Mesenchymal stem cell (in vitro differentiated cells and primary cell): Measurements from ENCODE around the gene RNF7.

Experiments used
- DNase-seq: peaks from one replicate; pipeline ENCODE4 v3.0.0-alpha.2; 2013
- H2AFZ ChIP-seq: one replicate; pipeline ENCODE4 v1.6.1; 2013; ENCODE audit warnings: low read depth, mild to moderate bottlenecking, control low read depth, inconsistent platforms, low read length, moderate library complexity
- H2AK5ac ChIP-seq: 2 replicates; pipeline ENCODE4 v1.6.1; 2013; ENCODE audit warnings: low read length, moderate library complexity, mild to moderate bottlenecking, inconsistent platforms; ENCODE audit not compliant: severe bottlenecking
- H2BK120ac ChIP-seq: one replicate; pipeline ENCODE4 v1.6.1; 2013; ENCODE audit warnings: low read depth, mild to moderate bottlenecking, inconsistent platforms, low read length, moderate library complexity
- H2BK12ac ChIP-seq, 2 experiments: one replicate each; pipeline ENCODE4 v1.6.1; 2013; ENCODE audit warnings: inconsistent platforms in 2 of 2, low read length in 2 of 2, mild to moderate bottlenecking in 2 of 2, moderate library complexity in 2 of 2, control low read depth in 1 of 2
- H2BK15ac ChIP-seq: one replicate; pipeline ENCODE4 v1.6.1; 2013; ENCODE audit warnings: mild to moderate bottlenecking, low read depth, inconsistent platforms; ENCODE audit not compliant: poor library complexity, severe bottlenecking
- H2BK5ac ChIP-seq: 2 replicates; pipeline ENCODE4 v1.6.1; 2013; ENCODE audit warnings: low read depth, mild to moderate bottlenecking, low read length, control low read depth, inconsistent platforms; ENCODE audit not compliant: poor library complexity, severe bottlenecking
- H3K14ac ChIP-seq, 2 experiments: one replicate each; pipeline ENCODE4 v1.6.1; 2013; ENCODE audit warnings: inconsistent platforms in 2 of 2, low read length in 2 of 2, control low read depth in 1 of 2, mild to moderate bottlenecking in 1 of 2, moderate library complexity in 1 of 2
- H3K18ac ChIP-seq, 2 experiments: one replicate each; pipeline ENCODE4 v1.6.1; 2013; ENCODE audit warnings: inconsistent platforms in 2 of 2, low read length in 2 of 2, control low read depth in 1 of 2, low read depth in 1 of 2, mild to moderate bottlenecking in 1 of 2
- H3K23ac ChIP-seq, 2 experiments: one replicate each; pipeline ENCODE4 v1.6.1; 2013; ENCODE audit warnings: inconsistent platforms in 2 of 2, low read length in 2 of 2, mild to moderate bottlenecking in 2 of 2, moderate library complexity in 2 of 2, control low read depth in 1 of 2
- H3K27ac ChIP-seq: 2 replicates; pipeline ENCODE4 v1.5.1; 2013; ENCODE audit warnings: mild to moderate bottlenecking, moderate library complexity, low read length, control low read depth, inconsistent platforms; ENCODE audit not compliant: poor library complexity, severe bottlenecking
- H3K27me3 ChIP-seq, 2 experiments: 2 replicates each; pipeline versions ENCODE4 v1.6.1 to v1.7.0; 2013; ENCODE audit warnings: low read length in 2 of 2, mild to moderate bottlenecking in 2 of 2, moderate library complexity in 2 of 2, control low read depth in 1 of 2, inconsistent platforms in 1 of 2; ENCODE audit not compliant: control insufficient read depth in 1 of 2, insufficient read depth in 1 of 2
- H3K36me3 ChIP-seq, 2 experiments: 2 replicates each; pipeline versions ENCODE4 v1.6.1 to v1.7.0; 2013; ENCODE audit warnings: low read length in 2 of 2, control low read depth in 1 of 2, inconsistent platforms in 1 of 2, low read depth in 1 of 2, mild to moderate bottlenecking in 1 of 2; ENCODE audit not compliant: insufficient read depth in 2 of 2, control insufficient read depth in 1 of 2
- H3K4ac ChIP-seq, 2 experiments: one replicate each; pipeline ENCODE4 v1.6.1; 2013; ENCODE audit warnings: inconsistent platforms in 2 of 2, low read length in 2 of 2, mild to moderate bottlenecking in 2 of 2, moderate library complexity in 2 of 2, control low read depth in 1 of 2, low read depth in 1 of 2
- H3K4me1 ChIP-seq: 2 replicates; pipeline ENCODE4 v1.6.1; 2013; ENCODE audit warnings: low read depth, low read length, control low read depth; ENCODE audit not compliant: control insufficient read depth, insufficient read depth
- H3K4me2 ChIP-seq: 2 replicates; pipeline ENCODE4 v1.6.1; 2013; ENCODE audit warnings: low read length, mild to moderate bottlenecking, inconsistent platforms; ENCODE audit not compliant: poor library complexity, severe bottlenecking
- H3K4me3 ChIP-seq, 2 experiments: 2 replicates each; pipeline versions ENCODE4 v1.5.1 to v1.7.0; 2013; ENCODE audit warnings: low read length in 2 of 2, mild to moderate bottlenecking in 2 of 2, control low read depth in 1 of 2, low read depth in 1 of 2; ENCODE audit not compliant: insufficient read depth in 1 of 2
- H3K79me1 ChIP-seq: replicated peaks from 2 replicates; pipeline ENCODE4 v1.6.1; 2013; ENCODE audit warnings: mild to moderate bottlenecking, control low read depth, low read length, inconsistent platforms; ENCODE audit not compliant: poor library complexity, severe bottlenecking
- H3K9ac ChIP-seq: 2 replicates; pipeline ENCODE4 v1.7.0; 2013; ENCODE audit warnings: mild to moderate bottlenecking, low read length, moderate library complexity
- H3K9me3 ChIP-seq: 2 replicates; pipeline ENCODE4 v1.7.0; 2013; ENCODE audit warnings: mild to moderate bottlenecking, low read length; ENCODE audit not compliant: control insufficient read depth
- H4K8ac ChIP-seq: one replicate; pipeline ENCODE4 v1.6.1; 2013; ENCODE audit warnings: inconsistent platforms, mild to moderate bottlenecking, low read length, moderate library complexity
- H4K91ac ChIP-seq: one replicate; pipeline ENCODE4 v1.6.1; 2013; ENCODE audit warnings: mild to moderate bottlenecking, low read length, inconsistent platforms
- WGBS: methylation state at CpG from one replicate; pipeline ENCODE4 v1.1.7; 2013; ENCODE audit warnings: mixed read lengths; 5-methylcytosine and 5-hydroxymethylcytosine counted together

RNF7 gene

GRCh38 chr3:141776376-141776775 lies 38.3 kb downstream of the RNF7 start:
- Histone ChIP-seq H3K23ac (no peak overlapping the region), H3K18ac (no peak overlapping the region), H2AFZ (no peak overlapping the region), H2BK5ac (no peak overlapping the region), H3K4me3 (no peak overlapping the region), H3K27ac (no peak overlapping the region), H3K36me3 (no peaks in the 10 kb centered on the region), H2BK120ac (no peak overlapping the region), H2AK5ac (no peak overlapping the region), H4K8ac (no peak overlapping the region), H3K9me3 (no peaks in the 10 kb centered on the region), H2BK15ac (no peak overlapping the region), H3K14ac (no peak overlapping the region), H3K4ac (no peak overlapping the region), H3K4me2 (no peak overlapping the region), H3K27me3 (no peaks in the 10 kb centered on the region), H4K91ac (no peak overlapping the region), H3K9ac (no peak overlapping the region), H3K79me1 (no peaks in the 10 kb centered on the region), H2BK12ac (no peak overlapping the region), H3K4me1 (no peaks in the 10 kb centered on the region)
- no peak for DNase-seq
- WGBS: 94% methylated on average over 14 of the region's 14 CpGs

- Histone ChIP-seq H3K79me1 (no peaks in the 10 kb centered on the region), H2BK12ac (no peak overlapping the region), H2BK120ac (no peak overlapping the region), H3K27me3 (no peaks in the 10 kb centered on the region), H3K4me3 (no peak overlapping the region), H3K4me2 (no peak overlapping the region), H3K23ac (no peak overlapping the region), H3K27ac (no peak overlapping the region), H3K9ac (no peak overlapping the region), H4K91ac (no peak overlapping the region), H2AK5ac (no peak overlapping the region), H3K4me1 (no peaks in the 10 kb centered on the region), H2AFZ (no peak overlapping the region), H4K8ac (no peak overlapping the region), H2BK15ac (no peak overlapping the region), H3K9me3 (no peaks in the 10 kb centered on the region), H3K18ac (no peak overlapping the region), H3K4ac (no peak overlapping the region), H3K14ac (no peak overlapping the region), H3K36me3 (no peaks in the 10 kb centered on the region), H2BK5ac (no peak overlapping the region)
- 95% methylated on average over 15 of the region's 15 CpGs for WGBS
- DNase-seq: no peak
These were observed 38.8 kb downstream of the RNF7 start for GRCh38 chr3:141776885-141777284.

DNA sequence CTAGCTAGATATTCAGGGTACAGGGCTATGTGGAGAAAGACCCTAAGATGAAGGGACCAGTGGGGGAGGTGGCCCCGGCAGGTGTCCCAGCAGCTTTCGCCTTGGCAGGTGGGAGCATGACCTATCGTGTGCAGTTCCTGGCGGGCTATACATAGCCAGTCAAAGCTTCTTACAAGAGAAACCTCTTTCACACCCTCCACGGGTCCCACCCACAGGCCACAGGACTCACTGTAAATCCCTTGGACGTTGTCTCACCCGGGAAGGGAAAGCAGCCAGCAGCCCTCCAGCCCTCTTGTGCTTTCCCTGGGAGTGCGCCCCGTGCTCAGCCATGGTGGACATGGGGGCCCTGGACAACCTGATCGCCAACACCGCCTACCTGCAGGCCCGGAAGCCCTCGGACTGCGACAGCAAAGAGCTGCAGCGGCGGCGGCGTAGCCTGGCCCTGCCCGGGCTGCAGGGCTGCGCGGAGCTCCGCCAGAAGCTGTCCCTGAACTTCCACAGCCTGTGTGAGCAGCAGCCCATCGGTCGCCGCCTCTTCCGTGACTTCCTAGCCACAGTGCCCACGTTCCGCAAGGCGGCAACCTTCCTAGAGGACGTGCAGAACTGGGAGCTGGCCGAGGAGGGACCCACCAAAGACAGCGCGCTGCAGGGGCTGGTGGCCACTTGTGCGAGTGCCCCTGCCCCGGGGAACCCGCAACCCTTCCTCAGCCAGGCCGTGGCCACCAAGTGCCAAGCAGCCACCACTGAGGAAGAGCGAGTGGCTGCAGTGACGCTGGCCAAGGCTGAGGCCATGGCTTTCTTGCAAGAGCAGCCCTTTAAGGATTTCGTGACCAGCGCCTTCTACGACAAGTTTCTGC lies 40.1 kb downstream of the RNF7 start:
- H2BK12ac ChIP-seq: no peak overlapping the region
- no peak overlapping the region for H3K4me3 ChIP-seq
- H3K4me1 ChIP-seq: no peaks in the 10 kb centered on the region
- H3K18ac ChIP-seq: no peak overlapping the region
- H4K8ac ChIP-seq: no peak overlapping the region
- H3K27ac ChIP-seq: no peak overlapping the region
- no peak overlapping the region for H3K14ac ChIP-seq
- no peak overlapping the region for H2BK15ac ChIP-seq
- H4K91ac ChIP-seq: no peak overlapping the region
- 96% methylated on average over 41 of the region's 42 CpGs for WGBS
- no peaks in the 10 kb centered on the region for H3K27me3 ChIP-seq
- no peaks in the 10 kb centered on the region for H3K9me3 ChIP-seq
- no peaks in the 10 kb centered on the region for H3K36me3 ChIP-seq
- H2BK5ac ChIP-seq: no peak overlapping the region
- no peak for DNase-seq
- H3K4me2 ChIP-seq: no peak overlapping the region
- no peak overlapping the region for H2BK120ac ChIP-seq
- H3K79me1 ChIP-seq: no peaks in the 10 kb centered on the region
- H2AFZ ChIP-seq: no peak overlapping the region
- H3K4ac ChIP-seq: no peak overlapping the region
- no peak overlapping the region for H2AK5ac ChIP-seq
- no peak overlapping the region for H3K9ac ChIP-seq
- H3K23ac ChIP-seq: peak overlapping the region in 1 of 2 experiments; percentile 61

DNA sequence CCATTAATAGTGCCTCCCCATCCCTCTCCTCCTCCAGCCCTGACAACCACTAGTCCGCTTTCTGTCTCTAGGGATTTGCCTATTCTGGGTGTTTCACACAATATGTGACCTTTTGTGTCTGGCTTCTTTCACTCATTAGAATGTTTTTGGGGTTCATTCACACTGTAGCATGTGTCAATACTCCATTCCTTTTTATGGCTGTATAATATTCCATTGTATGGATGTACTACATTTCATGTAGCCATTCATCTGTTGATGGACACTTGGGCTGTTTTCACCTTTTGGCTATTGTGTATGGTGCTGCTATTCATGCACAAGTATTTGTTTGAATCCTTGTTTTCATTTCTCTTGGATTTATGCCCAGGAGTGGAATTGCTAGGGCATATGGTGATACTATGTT lies 41.6 kb downstream of the RNF7 start:
- H2BK15ac ChIP-seq: no peak overlapping the region
- H3K9me3 ChIP-seq: no peaks in the 10 kb centered on the region
- H2BK120ac ChIP-seq: no peak overlapping the region
- H3K9ac ChIP-seq: no peak overlapping the region
- H3K23ac ChIP-seq: no peak overlapping the region
- H3K14ac ChIP-seq: no peak overlapping the region
- H4K8ac ChIP-seq: no peak overlapping the region
- no peak overlapping the region for H3K4me2 ChIP-seq
- no peaks in the 10 kb centered on the region for H3K27me3 ChIP-seq
- no peaks in the 10 kb centered on the region for H3K4me1 ChIP-seq
- no CpG with 5 or more reads among the region's 1 CpG for WGBS
- H2BK12ac ChIP-seq: no peak overlapping the region
- no peak overlapping the region for H3K27ac ChIP-seq
- no peak overlapping the region for H3K4me3 ChIP-seq
- H2AK5ac ChIP-seq: no peak overlapping the region
- no peak for DNase-seq
- no peaks in the 10 kb centered on the region for H3K36me3 ChIP-seq
- no peak overlapping the region for H4K91ac ChIP-seq
- no peak overlapping the region for H3K18ac ChIP-seq
- H2AFZ ChIP-seq: no peak overlapping the region
- H3K4ac ChIP-seq: no peak overlapping the region
- no peak overlapping the region for H2BK5ac ChIP-seq
- H3K79me1 ChIP-seq: no peaks in the 10 kb centered on the region
